Brain microvascular endothelial cell (primary cell): Measurements from ENCODE around the gene CCNYL1.
A peak's percentile ranks its signal among the peaks of the same experiment; 100 is the strongest.

Experiments used
- DNase-seq: peaks from one replicate; pipeline ENCODE4 v3.0.0-alpha.2; 2020
- H3K27ac ChIP-seq: fragments of 250-450 bp; sonication (Bioruptor Pico); 2 replicates; pipeline ENCODE4 v1.5.1; 2020; ENCODE audit warnings: mild to moderate bottlenecking, moderate library complexity
- H3K27me3 ChIP-seq: fragments of 250-450 bp; sonication (Bioruptor Pico); replicated peaks from 2 replicates; pipeline ENCODE4 v1.5.1; 2020; ENCODE audit warnings: mild to moderate bottlenecking
- H3K36me3 ChIP-seq: fragments of 250-450 bp; sonication (Bioruptor Pico); replicated peaks from 2 replicates; pipeline ENCODE4 v1.5.1; 2020; ENCODE audit warnings: mild to moderate bottlenecking
- H3K4me3 ChIP-seq: 2 replicates; pipeline ENCODE4 v1.5.1; 2011; ENCODE audit warnings: low read depth, mild to moderate bottlenecking, control low read depth, low read length, moderate library complexity
- in situ Hi-C: cut with HindIII; loops from 2 replicates; pipeline ENCODE4 v1.10.0; 2017; ENCODE audit warnings: low sequenced_read_pairs, low pct_ligation_motif_present
- TF ChIP-seq, protein P1 (sequence below): IDR thresholded peaks from 2 replicates; pipeline ENCODE4 v1.5.1; 2011; ENCODE audit warnings: low read depth, mild to moderate bottlenecking, moderate library complexity, low read length, control low read depth, inconsistent platforms; ENCODE audit errors: missing control alignments

Gene CCNYL1

DNA sequence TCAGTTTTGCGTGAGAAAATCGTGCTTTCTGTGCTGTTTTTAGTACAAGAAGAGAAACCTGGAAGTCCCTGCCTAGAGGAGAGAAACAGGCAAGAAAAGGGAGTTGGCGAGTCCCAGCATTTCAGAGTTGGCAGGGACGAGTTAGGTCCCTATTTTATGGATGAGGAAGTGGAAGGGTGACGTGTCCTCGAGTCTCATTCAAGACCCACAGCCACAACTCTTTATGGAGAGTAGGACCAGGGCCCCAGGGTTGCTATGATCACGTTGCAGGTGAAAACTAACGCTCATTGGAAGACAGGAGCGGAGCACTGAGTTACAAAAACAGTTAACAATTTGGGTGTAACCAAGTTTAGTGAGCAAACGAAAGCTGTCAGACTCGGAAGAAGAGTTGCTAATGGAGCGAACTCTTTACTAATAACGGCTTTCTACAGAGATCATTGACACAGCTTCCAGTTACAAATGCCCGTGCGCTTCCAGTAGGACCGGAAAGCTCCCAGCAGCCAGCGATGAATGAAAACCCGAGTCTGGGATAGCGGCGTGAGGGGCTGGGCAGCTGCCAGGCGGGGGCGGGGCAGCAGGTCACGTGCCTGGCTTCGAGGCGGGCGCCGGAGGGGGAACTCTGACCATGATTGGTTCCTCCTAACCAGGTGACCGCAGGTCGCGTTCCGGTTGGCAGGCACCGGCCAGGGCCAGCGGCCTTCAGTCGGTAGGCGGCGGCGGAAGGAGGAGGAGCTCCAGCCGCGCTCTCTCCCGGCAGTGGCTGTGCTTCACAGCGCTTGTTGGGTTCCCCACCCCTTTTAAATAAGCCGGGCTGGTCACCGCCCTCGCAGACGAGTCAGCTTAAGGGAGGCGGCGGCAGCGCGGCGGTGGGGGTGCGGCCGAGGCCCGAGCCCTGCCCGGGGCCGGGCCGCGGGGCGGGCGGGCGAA is at the start of gene CCNYL1:
Gene CCNYL1, plus strand, starts transcription at position 827 of the 927 bp plus-strand sequence. CDS start 257 bp downstream, outside the sequence.
- no peaks in the 10 kb centered on the region for H3K36me3 ChIP-seq
- TF ChIP-seq, protein P1, sequence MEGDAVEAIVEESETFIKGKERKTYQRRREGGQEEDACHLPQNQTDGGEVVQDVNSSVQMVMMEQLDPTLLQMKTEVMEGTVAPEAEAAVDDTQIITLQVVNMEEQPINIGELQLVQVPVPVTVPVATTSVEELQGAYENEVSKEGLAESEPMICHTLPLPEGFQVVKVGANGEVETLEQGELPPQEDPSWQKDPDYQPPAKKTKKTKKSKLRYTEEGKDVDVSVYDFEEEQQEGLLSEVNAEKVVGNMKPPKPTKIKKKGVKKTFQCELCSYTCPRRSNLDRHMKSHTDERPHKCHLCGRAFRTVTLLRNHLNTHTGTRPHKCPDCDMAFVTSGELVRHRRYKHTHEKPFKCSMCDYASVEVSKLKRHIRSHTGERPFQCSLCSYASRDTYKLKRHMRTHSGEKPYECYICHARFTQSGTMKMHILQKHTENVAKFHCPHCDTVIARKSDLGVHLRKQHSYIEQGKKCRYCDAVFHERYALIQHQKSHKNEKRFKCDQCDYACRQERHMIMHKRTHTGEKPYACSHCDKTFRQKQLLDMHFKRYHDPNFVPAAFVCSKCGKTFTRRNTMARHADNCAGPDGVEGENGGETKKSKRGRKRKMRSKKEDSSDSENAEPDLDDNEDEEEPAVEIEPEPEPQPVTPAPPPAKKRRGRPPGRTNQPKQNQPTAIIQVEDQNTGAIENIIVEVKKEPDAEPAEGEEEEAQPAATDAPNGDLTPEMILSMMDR = peak; percentile 12
- H3K27me3 ChIP-seq = no peaks in the 10 kb centered on the region
- in situ Hi-C loops = no loop called here
- peak; percentile 99 for DNase-seq
- H3K4me3 ChIP-seq = peak within 1 kb of the TSS; percentile 93
- H3K27ac ChIP-seq = peak within 1 kb of the TSS; percentile 67

GRCh38 chr2:207662203-207662602 is 49.2 kb upstream of the CCNYL1 start:
- in situ Hi-C loops = no loop called here
- TF ChIP-seq, protein P1 = no peak
- no peak overlapping the region for H3K27ac ChIP-seq

GRCh38 chr2:207663870-207664545 is 47.4 kb upstream of the CCNYL1 start:
- no peak for DNase-seq
- TF ChIP-seq, protein P1 = no peak
- in situ Hi-C loops = no loop called here
- Histone ChIP-seq H3K4me3 (no peak overlapping the region), H3K36me3 (no peaks in the 10 kb centered on the region), H3K27ac (no peak overlapping the region), H3K27me3 (no peaks in the 10 kb centered on the region)

More at GRCh38 chr2:207662203-207662602, 49.2 kb upstream of the CCNYL1 start:
- Histone ChIP-seq H3K36me3 (no peaks in the 10 kb centered on the region), H3K27me3 (no peaks in the 10 kb centered on the region), H3K4me3 (no peak overlapping the region)
- no peak for DNase-seq

DNA sequence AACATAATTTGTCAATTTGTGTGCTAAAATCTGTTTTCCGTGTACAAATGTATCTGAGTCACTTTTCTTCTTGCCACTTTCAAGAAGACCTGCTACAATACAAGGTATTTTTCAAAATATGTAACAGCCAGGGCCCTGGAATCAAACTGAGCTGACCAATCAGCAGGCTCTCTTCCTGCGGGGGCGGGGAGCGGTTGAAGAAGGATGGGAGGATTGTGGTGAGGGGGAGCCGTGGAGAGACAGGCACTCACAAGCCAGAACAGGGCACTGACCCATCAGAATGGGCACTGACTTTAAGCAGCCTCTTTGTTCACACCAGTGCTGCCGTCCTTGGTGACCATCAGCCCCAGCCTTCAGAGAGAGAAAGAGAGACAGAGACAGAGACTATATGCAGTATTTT is 40.6 kb upstream of the CCNYL1 start:
- in situ Hi-C loops = no loop called here
- no peak overlapping the region for H3K27ac ChIP-seq
- no peaks in the 10 kb centered on the region for H3K27me3 ChIP-seq
- H3K4me3 ChIP-seq = no peak overlapping the region
- TF ChIP-seq, protein P1 = no peak
- no peaks in the 10 kb centered on the region for H3K36me3 ChIP-seq
- DNase-seq = no peak

DNA sequence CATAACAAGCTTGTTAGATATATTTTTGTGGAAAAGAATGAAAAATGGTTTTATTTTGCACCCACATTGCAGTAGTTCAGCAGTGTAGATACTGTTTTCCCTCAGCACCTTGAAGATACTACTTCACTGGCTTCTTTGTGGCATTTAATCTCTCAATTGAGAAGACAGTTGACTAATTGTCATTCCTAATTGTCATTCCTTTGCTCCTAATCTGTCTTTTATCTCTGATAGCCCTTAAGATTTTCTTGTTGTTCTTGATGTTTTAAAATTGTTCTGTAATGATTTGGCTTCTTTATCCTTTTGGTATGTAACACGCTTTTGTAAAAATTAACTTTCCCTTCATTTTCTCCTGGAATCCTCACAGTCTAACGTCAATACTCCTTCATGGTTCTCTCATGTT is 38.0 kb upstream of the CCNYL1 start:
- no peak for DNase-seq
- in situ Hi-C loops = no loop called here

More for the DNA sequence above, 38.0 kb upstream of the CCNYL1 start:
- no peaks in the 10 kb centered on the region for H3K36me3 ChIP-seq
- no peak overlapping the region for H3K4me3 ChIP-seq
- TF ChIP-seq, protein P1 = no peak
- H3K27ac ChIP-seq = no peak overlapping the region
- no peaks in the 10 kb centered on the region for H3K27me3 ChIP-seq
